ENCODE data around the gene NR1H4. TPM values are rescaled to one million over a fixed set of nuclear protein-coding genes. Genes with fewer than 3 reads are reported as not detected.

The NR1H4 gene
- total RNA-seq, 1 experiment from 2014 or later: not detected

GRCh38 chr12:100573292-100574186 lies 99.9 kb downstream of the NR1H4 start, which contains the start of gene GAS2L3 (continued):
- TF ChIP-seq E2F1 (CRISPR knock-in tag; IDR thresholded peaks at IDR 0.05) (0 out of 2 replicates have a peak, but pooled peaks have one; percentile 76), CBFB (CRISPR knock-in tag; IDR thresholded peaks at IDR 0.05; ENCODE audit: low read depth) (no peak), AR (CRISPR knock-in tag; IDR thresholded peaks at IDR 0.05) (no peak), ZNF423 (CRISPR knock-in tag; IDR thresholded peaks at IDR 0.05) (no peak), ZBTB21 (CRISPR knock-in tag; IDR thresholded peaks at IDR 0.05; ENCODE audit: borderline replicate concordance) (peak; percentile 90; the same call in 1 of the 2 replicates), ZNF263 (CRISPR knock-in tag; IDR thresholded peaks at IDR 0.05; ENCODE audit: low read depth) (no peak), ZNF425 (CRISPR knock-in tag; conservative IDR thresholded peaks at IDR 0.05) (no peak), IRF2 (CRISPR knock-in tag; IDR thresholded peaks at IDR 0.05; ENCODE audit: borderline replicate concordance, low read depth) (no peak), E2F4 (CRISPR knock-in tag; IDR thresholded peaks at IDR 0.05; ENCODE audit: borderline replicate concordance, low read depth) (0 out of 2 replicates have a peak, but pooled peaks have one; percentile 68), PRRX2 (CRISPR knock-in tag; IDR thresholded peaks at IDR 0.05) (no peak), ZBTB43 (CRISPR knock-in tag; IDR thresholded peaks at IDR 0.05) (peak; percentile 75), AFF4 (CRISPR knock-in tag; IDR thresholded peaks at IDR 0.05; ENCODE audit: borderline replicate concordance) (no peak), NR3C1 (CRISPR knock-in tag; conservative IDR thresholded peaks at IDR 0.05; ENCODE audit: low read depth) (no peak), HMGA2 (CRISPR knock-in tag; IDR thresholded peaks at IDR 0.05) (no peak), GABPB1 (CRISPR knock-in tag; IDR thresholded peaks at IDR 0.05) (0 out of 2 replicates have a peak, but pooled peaks have one; percentile 15), USF1 (CRISPR knock-in tag; IDR thresholded peaks at IDR 0.05) (peak; percentile 68; the same call in 1 of the 2 replicates), ATF1 (CRISPR knock-in tag; IDR thresholded peaks at IDR 0.05) (no peak), HMGXB4 (CRISPR knock-in tag; IDR thresholded peaks at IDR 0.05) (no peak; the same call in 1 of the 2 replicates), TP53 (CRISPR knock-in tag; IDR thresholded peaks at IDR 0.05) (no peak), GRHL2 (CRISPR knock-in tag; IDR thresholded peaks at IDR 0.05; ENCODE audit: insufficient replicate concordance, severe bottlenecking) (no peak), ETV6 (CRISPR knock-in tag; IDR thresholded peaks at IDR 0.05) (peak; percentile 29; the same call in 1 of the 2 replicates), SP1 (CRISPR knock-in tag; conservative IDR thresholded peaks at IDR 0.05) (peak; percentile 97)

All from WTC11 (cell line).